Measurements from ENCODE around the gene CITED1.

GRCh38 chrX:72280321-72280845 is 25.3 kb downstream of the CITED1 start:
- TF ChIP-seq, protein P1, sequence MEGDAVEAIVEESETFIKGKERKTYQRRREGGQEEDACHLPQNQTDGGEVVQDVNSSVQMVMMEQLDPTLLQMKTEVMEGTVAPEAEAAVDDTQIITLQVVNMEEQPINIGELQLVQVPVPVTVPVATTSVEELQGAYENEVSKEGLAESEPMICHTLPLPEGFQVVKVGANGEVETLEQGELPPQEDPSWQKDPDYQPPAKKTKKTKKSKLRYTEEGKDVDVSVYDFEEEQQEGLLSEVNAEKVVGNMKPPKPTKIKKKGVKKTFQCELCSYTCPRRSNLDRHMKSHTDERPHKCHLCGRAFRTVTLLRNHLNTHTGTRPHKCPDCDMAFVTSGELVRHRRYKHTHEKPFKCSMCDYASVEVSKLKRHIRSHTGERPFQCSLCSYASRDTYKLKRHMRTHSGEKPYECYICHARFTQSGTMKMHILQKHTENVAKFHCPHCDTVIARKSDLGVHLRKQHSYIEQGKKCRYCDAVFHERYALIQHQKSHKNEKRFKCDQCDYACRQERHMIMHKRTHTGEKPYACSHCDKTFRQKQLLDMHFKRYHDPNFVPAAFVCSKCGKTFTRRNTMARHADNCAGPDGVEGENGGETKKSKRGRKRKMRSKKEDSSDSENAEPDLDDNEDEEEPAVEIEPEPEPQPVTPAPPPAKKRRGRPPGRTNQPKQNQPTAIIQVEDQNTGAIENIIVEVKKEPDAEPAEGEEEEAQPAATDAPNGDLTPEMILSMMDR (conservative IDR thresholded peaks at IDR 0.05; ENCODE audit: low read depth, low read length): no peak
- TF ChIP-seq EZH2 (IDR thresholded peaks at IDR 0.05; ENCODE audit: low read length, unreplicated experiment): no peak

Measured in PC-3 (cell line).